Right hindlimb (tissue), 1 donor: ENCODE results near the gene CTNNA1.

ENCODE experiments used
- DNase-seq: peaks from one replicate; pipeline ENCODE4 v3.0.0-alpha.2; 2018

Gene CTNNA1

GRCh38 chr5:138937392-138938387, 184.5 kb downstream of the CTNNA1 start:
- DNase-seq: no peak

- DNase-seq: no peak
These were observed 185.3 kb downstream of the CTNNA1 start for GRCh38 chr5:138938526-138938925.

GRCh38 chr5:138942066-138942465, 188.8 kb downstream of the CTNNA1 start:
- DNase-seq: no peak

- DNase-seq: no peak
These were observed 189.6 kb downstream of the CTNNA1 start for GRCh38 chr5:138942861-138943260.

GRCh38 chr5:138943599-138944173, 190.5 kb downstream of the CTNNA1 start:
- no peak for DNase-seq

- no peak for DNase-seq
These were observed 191.5 kb downstream of the CTNNA1 start for GRCh38 chr5:138944527-138945322.

- peak; percentile 48 for DNase-seq
These were observed 192.4 kb downstream of the CTNNA1 start for GRCh38 chr5:138945421-138946240.

GRCh38 chr5:138946241-138946623, 193.0 kb downstream of the CTNNA1 start:
- DNase-seq: peak; percentile 60

- no peak for DNase-seq
These were observed 193.8 kb downstream of the CTNNA1 start for GRCh38 chr5:138946831-138947560.

GRCh38 chr5:138947780-138948179, 194.6 kb downstream of the CTNNA1 start:
- no peak for DNase-seq

- peak; percentile 43 for DNase-seq
These were observed 195.4 kb downstream of the CTNNA1 start for GRCh38 chr5:138948471-138949222.

- DNase-seq: no peak
These were observed 196.0 kb downstream of the CTNNA1 start for GRCh38 chr5:138949223-138949574.

GRCh38 chr5:138949988-138950387, 196.8 kb downstream of the CTNNA1 start:
- DNase-seq: no peak

GRCh38 chr5:138950421-138951031, 197.3 kb downstream of the CTNNA1 start:
- DNase-seq: no peak

- DNase-seq: no peak
These were observed 198.1 kb downstream of the CTNNA1 start for GRCh38 chr5:138951091-138951985.

- DNase-seq: no peak
These were observed 198.9 kb downstream of the CTNNA1 start for GRCh38 chr5:138951986-138952735.

- DNase-seq: peak; percentile 47
These were observed 199.7 kb downstream of the CTNNA1 start for GRCh38 chr5:138952962-138953361.

- DNase-seq: peak; percentile 75
These were observed 200.4 kb downstream of the CTNNA1 start for GRCh38 chr5:138953387-138954256.
